WTC11 (cell line): Measurements from ENCODE around the gene RAB10.

Source experiments
- CTCF ChIP-seq: fragments of 200-600 bp; IDR thresholded peaks from 2 replicates; pipeline ENCODE4 v1.8.0; 2022; ENCODE audit warnings: antibody characterized with exemption
- E2F4 ChIP-seq: sonication (generic); formaldehyde crosslinking; IDR thresholded peaks from 2 replicates; pipeline ENCODE4 v1.8.1; 2022; ENCODE audit warnings: low read depth, mild to moderate bottlenecking, moderate library complexity, missing genetic modification reagents, borderline replicate concordance
- E2F5 ChIP-seq: sonication (generic); formaldehyde crosslinking; IDR thresholded peaks from 2 replicates; pipeline ENCODE4 v1.8.1; 2022; ENCODE audit warnings: mild to moderate bottlenecking, moderate library complexity, missing genetic modification reagents
- EMX1 ChIP-seq: fragments of 250-450 bp; sonication (Bioruptor Pico); IDR thresholded peaks from 2 replicates; pipeline ENCODE4 v1.8.0; 2021; ENCODE audit warnings: mild to moderate bottlenecking
- KAT7 ChIP-seq: sonication (generic); formaldehyde crosslinking; IDR thresholded peaks from 2 replicates; pipeline ENCODE4 v1.8.1; 2023; ENCODE audit warnings: missing genetic modification reagents, mild to moderate bottlenecking, borderline replicate concordance
- NFYB ChIP-seq: sonication (generic); formaldehyde crosslinking; conservative IDR thresholded peaks from 2 replicates; pipeline ENCODE4 v1.8.0; 2022; ENCODE audit warnings: low read depth, missing genetic modification reagents
- SMAD3 ChIP-seq: sonication (generic); formaldehyde crosslinking; IDR thresholded peaks from 2 replicates; pipeline ENCODE4 v1.8.0; 2022; ENCODE audit warnings: missing genetic modification reagents, mild to moderate bottlenecking, borderline replicate concordance
- TEAD4 ChIP-seq: sonication (generic); formaldehyde crosslinking; IDR thresholded peaks from 2 replicates; pipeline ENCODE4 v1.8.0; 2022; ENCODE audit warnings: mild to moderate bottlenecking, missing genetic modification reagents

GRCh38 chr2:26175466-26176278, 141.8 kb downstream of the RAB10 start:
- TF ChIP-seq NFYB (CRISPR knock-in tag) (no peak), SMAD3 (CRISPR knock-in tag) (no peak), EMX1 (no peak), CTCF (no peak), TEAD4 (CRISPR knock-in tag) (no peak), KAT7 (no peak), E2F4 (no peak), E2F5 (CRISPR knock-in tag) (no peak)
